GM18861 (cell line): ENCODE results near the gene CBX4.

Source experiments
- ATAC-seq: cut with Tn5 transposase; IDR thresholded peaks from one replicate; pipeline ENCODE4 v1.9.1; 2021; ENCODE audit not compliant: unreplicated experiment

Gene CBX4

GRCh38 chr17:79802039-79802735 is 37.1 kb downstream of the CBX4 start:
- ATAC-seq, result no peak

DNA sequence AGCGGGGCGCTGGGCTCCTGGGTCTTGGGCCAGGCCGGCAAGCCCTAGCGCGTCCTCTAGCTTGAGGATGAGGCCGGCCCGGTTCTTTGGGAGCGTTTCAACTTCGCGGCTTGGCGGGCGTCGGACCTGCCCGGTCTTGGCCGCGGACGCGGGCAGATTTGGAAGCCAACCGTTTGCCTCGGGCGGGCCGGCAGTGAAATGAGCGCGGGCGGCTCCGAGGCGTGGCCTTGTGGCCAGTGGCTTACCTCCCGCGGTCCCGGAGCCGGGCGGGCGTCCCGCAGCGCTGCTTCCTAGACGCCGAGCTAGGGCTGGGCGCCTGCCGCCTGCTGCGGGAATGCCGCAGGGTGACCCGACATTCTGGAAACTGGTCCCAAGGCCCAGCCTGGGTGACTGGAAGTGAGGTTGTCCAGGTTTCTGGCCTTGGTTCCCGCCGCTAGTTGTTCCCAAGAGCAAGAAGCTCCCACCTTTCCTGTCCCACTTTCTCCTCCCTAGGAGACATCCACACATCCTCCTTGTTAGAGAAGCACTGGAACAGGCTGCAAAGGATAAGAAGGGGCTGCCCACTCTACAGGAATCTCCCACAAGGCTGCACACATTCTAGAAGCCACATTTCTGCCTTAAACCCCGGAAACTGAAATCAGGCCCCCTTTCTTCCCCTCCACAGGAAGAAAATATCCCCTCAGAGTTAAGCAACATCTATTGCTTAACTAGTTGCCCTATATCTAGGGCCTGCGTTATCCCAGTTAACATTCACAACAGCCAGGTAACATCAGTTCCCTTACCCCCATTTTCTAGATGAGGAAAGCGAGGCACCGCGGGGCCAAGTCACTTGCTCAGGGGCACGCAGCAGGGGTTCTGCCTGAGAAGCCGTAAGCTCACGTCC is 37.8 kb downstream of the CBX4 start:
- no peak for ATAC-seq

- ATAC-seq, result no peak
Measured at GRCh38 chr17:79800325-79801155, 38.7 kb downstream of the CBX4 start.

DNA sequence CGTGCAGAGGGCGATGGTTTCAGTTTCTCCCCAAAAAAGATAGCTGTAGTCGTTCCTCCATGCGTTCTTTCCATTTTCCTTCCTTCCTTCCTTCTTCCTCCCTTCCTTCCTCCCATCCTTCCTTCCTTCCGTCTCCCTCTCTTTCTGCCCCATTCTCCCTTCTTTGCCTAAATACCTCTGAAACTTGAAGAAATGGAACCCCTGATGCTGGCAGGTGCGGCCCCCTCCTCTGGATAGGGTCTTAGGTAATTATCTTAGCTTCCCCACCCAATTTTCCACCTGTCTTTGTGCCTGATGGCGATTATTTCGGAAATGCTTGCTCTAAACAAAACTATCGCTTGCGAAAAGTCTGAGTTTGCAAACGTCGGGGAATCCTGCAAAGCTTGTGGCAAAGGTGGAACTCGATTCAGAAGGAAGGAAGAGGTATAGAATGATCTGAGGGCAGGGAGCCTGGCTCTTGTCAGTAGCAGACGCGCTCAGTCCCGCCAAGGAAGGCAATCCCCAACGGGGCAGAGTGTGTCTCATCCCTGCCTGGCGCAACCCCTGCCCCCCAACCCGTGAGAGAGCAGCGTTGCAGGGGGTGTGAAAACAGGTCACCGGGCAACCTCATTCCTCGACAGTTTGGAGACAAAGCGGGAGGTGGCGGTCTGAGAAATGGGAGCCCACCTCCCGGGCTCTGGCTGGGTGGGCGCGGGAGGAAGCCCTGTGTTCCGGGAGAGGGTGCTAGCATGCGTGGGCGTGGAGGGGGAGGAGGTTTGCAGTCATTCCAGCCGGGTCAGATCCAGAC is 39.5 kb downstream of the CBX4 start:
- ATAC-seq, result no peak

GRCh38 chr17:79799174-79799537 is 40.1 kb downstream of the CBX4 start:
- ATAC-seq, result no peak

DNA sequence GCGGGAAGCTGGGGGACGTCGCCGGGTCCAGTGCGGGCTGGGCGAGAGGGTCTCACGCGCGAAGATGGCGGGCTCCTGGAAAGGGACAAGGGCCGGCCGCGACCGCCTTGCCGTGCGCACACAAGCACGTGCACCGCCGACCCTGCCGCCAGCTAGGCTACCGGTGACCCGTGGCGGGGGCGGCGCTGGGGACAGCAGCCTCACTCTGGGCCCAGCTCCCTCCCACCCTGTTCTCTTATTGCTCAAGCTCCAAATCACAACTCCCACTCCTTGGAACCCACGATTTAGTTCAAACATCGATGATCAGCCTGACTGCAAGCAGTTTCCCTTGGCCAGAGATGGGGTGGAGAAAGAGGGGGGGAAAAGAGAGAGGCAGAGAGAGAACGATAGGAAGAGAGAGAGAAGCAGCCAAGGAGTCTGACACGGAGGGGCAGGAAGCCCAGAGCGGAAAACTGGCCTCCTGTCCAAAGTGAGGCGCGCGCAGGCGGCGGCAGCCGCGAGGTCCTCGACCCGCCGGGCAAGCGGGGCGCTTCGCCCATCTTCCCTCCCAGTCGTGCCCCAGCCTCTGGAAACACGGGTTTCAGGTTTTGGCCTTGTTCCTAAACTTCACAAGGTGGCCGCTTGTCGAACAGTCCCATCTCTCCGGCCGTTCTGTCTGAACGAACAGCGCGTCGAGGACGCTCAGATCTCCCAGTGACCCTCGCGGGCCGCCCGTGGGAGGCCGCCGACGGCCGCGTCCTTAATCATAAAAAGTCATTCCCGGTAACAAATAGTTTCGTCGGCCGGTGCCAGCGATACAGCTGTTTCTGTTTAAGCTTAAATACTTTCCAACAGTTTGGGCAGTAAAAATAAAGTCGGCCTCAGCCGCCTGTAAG is 40.7 kb downstream of the CBX4 start:
- no peak for ATAC-seq

DNA sequence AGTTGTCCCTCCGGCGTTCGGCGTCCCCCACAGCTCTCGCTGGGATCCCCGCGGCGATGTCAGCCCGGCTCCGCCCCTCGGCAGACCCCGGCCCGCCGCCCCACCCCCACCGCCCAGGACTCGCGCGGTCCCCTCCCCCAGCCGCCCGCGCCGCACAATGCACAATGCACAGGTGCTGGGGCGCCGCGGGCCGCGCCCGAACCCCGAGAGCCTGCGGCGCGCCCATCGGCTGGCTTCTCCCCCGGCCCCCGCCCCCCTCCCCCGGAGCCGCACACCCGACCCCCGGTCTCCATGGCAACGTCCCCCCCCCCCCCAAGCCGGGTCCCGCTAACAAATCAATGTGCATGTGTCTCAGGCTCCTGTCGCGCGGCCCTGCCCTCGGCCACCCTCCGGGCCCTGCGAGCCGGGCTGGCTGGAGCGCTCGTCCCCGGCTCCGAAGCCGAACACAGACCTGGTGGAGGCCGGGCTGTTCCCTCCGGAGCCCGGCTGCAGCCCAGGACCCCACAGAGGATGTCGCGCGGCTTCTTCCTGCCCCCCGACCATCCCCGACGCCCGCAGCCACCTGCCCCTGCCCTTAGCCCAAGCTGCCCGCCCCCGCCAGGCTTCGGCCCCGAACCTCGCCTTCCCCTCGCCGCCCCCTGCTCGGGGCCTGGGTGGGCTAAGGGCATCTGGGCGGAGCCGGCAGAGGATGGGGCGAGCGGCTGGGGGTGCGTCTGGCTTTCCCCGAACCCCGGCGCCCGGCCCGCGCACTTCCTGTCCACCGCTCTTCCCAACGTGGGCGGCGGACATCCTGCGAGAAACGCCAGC is 41.5 kb downstream of the CBX4 start:
- ATAC-seq, result no peak

DNA sequence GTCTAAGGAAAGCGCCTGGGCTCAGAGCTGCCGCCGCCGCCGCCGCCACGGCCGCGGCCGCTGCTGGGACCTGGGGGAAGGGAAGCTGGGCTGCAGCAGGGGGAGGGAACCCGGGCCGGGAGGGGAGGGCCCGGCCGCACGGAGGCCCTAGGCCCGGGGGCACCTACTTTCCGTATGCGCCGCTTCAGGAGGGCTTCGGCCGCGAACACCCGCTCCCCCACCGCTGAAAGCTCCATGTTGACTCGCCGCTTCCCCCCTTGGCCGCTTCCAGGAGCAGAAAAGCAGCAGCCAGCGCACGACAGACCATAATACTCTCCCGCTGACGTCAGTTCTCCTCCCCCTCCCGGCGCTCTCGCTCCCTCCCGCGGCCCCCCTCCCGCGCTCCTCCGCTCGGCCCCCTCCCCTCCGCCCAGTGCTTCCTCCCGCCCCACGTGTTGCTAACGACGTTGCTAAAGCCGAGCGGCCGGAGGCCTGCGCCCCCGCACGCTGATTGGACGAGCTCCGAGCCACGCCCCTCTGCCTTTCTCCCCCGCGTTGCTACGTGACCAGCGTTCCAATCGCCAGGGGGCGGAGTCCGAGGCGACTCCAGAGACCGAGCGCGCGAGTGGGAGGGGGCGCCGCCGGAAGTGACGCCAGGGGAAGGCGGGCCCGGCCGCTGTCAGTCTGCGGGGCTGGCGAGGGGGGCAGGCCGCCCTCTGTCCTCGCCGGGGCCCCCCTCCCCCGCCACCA is 42.3 kb downstream of the CBX4 start, which contains the start of gene CBX8:
Gene CBX8 (minus strand): TSS at position 315 of the 729 bp plus-strand sequence. CDS start 79 bp downstream, at position 236.
- ATAC-seq, result peak; percentile 74

DNA sequence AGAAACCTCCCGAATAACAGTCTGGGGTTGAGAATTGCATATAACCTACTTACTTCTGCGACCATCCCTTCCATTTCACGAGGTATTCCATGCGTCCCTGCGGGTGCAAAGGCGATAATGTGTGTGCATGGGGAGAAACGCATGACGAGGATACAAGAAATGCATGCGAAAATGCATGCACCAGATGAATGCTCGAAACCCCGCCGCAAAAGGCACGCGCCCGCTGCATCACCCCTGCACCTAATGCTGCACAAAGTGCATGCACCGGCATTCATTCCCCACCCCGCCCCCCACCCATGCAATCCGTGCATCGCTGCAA is 42.8 kb downstream of the CBX4 start:
- ATAC-seq, result no peak

DNA sequence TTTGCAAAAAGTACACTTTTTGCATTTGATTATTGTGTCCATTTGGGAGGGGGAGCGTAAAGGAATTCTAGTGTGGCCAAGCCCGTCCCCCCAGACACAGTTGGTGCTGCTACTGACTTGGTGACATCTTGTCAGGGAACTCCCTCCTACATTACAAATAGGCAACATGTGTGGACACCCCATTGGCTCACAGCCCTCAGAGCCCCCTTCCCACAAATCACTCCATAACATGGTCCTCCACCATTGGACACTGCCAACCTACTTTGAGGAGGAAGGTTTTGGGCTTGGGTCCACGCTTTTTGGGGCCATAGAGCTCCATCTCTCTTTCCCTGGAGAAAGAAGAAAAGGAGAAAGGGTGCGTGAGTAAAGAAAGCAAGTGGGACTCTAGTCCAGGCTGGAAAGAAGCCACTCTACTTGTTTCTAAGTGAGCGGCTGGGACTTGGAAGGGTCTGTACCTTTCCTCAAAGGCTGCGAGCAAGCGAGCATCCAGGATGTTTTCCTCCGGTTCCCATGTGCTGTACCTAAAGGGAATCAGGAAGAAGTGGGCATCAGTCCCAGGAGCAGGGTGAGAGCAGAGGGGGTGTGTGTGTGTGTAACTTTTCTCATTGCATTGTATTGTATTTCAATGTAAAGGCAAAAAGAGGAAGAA is 43.3 kb downstream of the CBX4 start:
- no peak for ATAC-seq

DNA sequence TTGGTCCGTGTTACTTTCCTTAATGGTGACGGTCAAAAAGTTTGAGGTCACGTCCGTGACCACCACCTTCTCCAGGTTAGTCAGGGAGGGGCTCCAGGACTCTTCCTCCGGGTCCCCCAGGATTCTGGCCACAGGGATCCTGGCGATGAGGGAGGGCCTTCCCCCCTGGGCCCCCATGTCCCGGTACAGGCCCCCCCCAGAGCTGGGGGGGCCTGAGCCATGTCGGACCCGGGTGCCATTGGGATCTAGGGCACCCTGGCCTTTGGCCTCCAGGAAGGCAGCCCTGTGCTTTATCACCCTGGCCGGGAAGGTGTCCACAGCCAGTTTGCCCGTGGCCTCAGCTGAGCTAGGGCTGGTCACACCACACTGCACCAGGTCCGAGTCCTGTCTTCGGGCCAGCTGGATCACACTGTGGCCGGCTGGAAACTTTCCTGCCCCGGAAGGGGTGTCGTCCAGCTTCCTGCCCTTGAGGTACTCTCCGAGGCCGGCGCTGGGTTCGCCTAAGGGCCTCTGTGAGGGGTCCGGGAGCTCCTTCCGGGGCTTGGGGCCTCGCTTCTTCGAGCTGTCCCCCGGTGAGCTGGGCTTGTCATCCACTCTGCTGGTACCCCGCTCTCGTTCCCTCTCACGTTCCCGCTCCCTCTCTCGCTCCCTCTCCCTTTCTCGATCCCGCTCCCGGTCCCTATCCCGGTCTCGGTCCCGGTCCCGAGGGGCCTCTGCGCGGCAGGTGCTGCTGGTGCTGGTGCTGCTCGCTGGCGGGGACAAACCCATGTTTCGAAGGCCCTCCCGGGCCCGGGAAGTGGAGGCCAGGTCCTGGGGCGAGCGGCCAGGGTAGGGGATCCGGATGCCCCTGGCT is 44.4 kb downstream of the CBX4 start:
- ATAC-seq, result no peak

DNA sequence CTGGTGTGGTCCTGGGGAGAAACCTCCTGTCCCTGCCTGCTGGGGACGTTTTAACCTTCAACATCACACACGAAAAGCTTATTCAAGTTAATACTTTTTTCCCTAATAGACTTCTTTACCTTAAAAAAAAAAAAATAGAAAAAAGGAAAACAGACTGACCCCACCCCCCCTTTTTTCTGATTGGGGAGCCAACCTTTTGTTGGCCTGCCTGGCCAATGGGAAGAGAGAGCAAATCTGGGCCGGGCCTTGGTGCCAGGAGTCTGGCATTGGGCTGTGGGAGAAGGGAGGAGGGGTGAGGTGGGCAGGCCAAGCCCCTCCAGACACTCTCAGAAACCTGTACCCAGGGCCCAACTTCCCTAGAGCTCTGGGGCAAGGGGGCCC is 45.3 kb downstream of the CBX4 start:
- ATAC-seq, result no peak

- no peak for ATAC-seq
Measured at GRCh38 chr17:79792984-79793923, 46.0 kb downstream of the CBX4 start.

DNA sequence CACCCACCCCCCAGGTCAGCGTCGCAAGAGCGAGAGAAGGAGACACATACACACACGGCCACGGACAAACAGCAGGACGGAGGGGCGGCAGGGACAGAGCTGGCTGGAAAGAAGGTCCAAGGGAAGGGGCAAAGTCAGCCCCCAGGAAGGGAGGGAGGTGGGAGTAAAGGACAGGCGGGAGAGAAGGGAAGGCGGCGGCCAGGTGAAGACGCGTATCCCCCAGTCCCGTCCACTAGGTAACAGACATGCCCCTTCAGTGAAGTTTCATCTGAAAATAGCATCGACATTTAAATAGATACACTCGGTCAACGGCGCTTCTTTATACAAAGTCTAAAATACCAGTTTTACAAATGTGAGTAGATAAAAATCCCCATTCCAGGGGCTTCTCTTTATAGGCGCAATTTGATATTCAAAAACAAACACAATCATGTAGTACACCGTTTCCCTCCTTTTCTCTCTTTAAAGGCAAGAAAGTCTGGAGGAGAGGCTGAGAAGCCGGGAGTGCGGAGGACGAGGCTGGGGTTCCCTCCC is 46.8 kb downstream of the CBX4 start:
- ATAC-seq, result no peak

GRCh38 chr17:79791735-79792161 is 47.5 kb downstream of the CBX4 start:
- no peak for ATAC-seq
